AG04450 (cell line): Measurements from ENCODE around the gene CD47. TPM values are rescaled to one million over a fixed set of nuclear protein-coding genes. Genes with fewer than 3 reads are reported as not detected.

Experiments
- CTCF ChIA-PET: fragments of 300-600, 350-600 bp; formaldehyde crosslinking; extraction: SDS; loops from one replicate; lab custom pipeline; 2022; ENCODE audit warnings: antibody characterized with exemption, inconsistent platforms; lab: Charles Lee
- POLR2A ChIA-PET: fragments of 350-600 bp; formaldehyde crosslinking; extraction: SDS; loops from one replicate; lab custom pipeline; 2021; ENCODE audit warnings: antibody characterized with exemption, inconsistent platforms; lab: Yijun Ruan, JAX
- DNase-seq: peaks from one replicate; pipeline ENCODE4 v3.0.0-alpha.2; 2011; ENCODE audit warnings: low read depth, low spot score
- H3K27ac ChIP-seq: one replicate; pipeline ENCODE4 v1.5.1; 2012; ENCODE audit warnings: low read depth, low read length, control low read depth
- H3K27me3 ChIP-seq: one replicate; pipeline ENCODE4 v1.6.0; 2012; ENCODE audit warnings: low read length; ENCODE audit not compliant: control insufficient read depth, insufficient read depth
- H3K4me3 ChIP-seq: 2 replicates; pipeline ENCODE4 v1.5.1; 2011; ENCODE audit warnings: mild to moderate bottlenecking, low read depth, low read length, control low read depth
- H3K9me3 ChIP-seq: 2 replicates; pipeline ENCODE4 v1.5.1; 2012; ENCODE audit warnings: low read length; ENCODE audit not compliant: control insufficient read depth, insufficient read depth
- CTCF ChIP-seq: IDR thresholded peaks from 2 replicates; pipeline ENCODE4 v1.5.1; 2011; ENCODE audit warnings: low read depth, low read length, control low read depth, inconsistent platforms
- polyA plus RNA-seq: library from polyadenylated mRNA; depleted of rRNA; stranded (reverse); fragments of >200 nt; gene quantifications from 2 replicates; pipeline ENCODE4 v1.2.3, GENCODE V29; 2011

CD47 gene
- polyA plus RNA-seq, 1 experiment = 108 TPM

GRCh38 chr3:108051005-108051404 lies 39.8 kb downstream of the CD47 start:
- ChIA-PET CTCF (interaction anchor here (0.8 to 1.8 kb wide), 2 partner anchors 22 to 427 kb away, joined by 3 to 5 read pairs; no protein-coding TSS in a partner anchor), POLR2A (no interaction called here)
- DNase-seq = no peak
- no peaks in the 10 kb centered on the region for H3K9me3 ChIP-seq
- no peaks in the 10 kb centered on the region for H3K27me3 ChIP-seq
- H3K27ac ChIP-seq = no peak overlapping the region
- no peak for TF ChIP-seq CTCF
- no peak overlapping the region for H3K4me3 ChIP-seq

- CTCF ChIA-PET = no interaction called here
Observed at GRCh38 chr3:108047987-108048386, 42.8 kb downstream of the CD47 start.

GRCh38 chr3:108046247-108046646 lies 44.6 kb downstream of the CD47 start:
- Histone ChIP-seq H3K4me3 (no peak overlapping the region), H3K27me3 (no peaks in the 10 kb centered on the region), H3K9me3 (no peaks in the 10 kb centered on the region), H3K27ac (no peak overlapping the region)
- no peak for TF ChIP-seq CTCF
- POLR2A ChIA-PET = no interaction called here
- CTCF ChIA-PET = no interaction called here
- no peak for DNase-seq

More at GRCh38 chr3:108047987-108048386, 42.8 kb downstream of the CD47 start:
- no peaks in the 10 kb centered on the region for H3K9me3 ChIP-seq
- DNase-seq = no peak
- no peak overlapping the region for H3K4me3 ChIP-seq
- TF ChIP-seq CTCF = no peak
- no peaks in the 10 kb centered on the region for H3K27me3 ChIP-seq
- POLR2A ChIA-PET = no interaction called here
- H3K27ac ChIP-seq = no peak overlapping the region

GRCh38 chr3:108044699-108045098 lies 46.1 kb downstream of the CD47 start:
- no peak for TF ChIP-seq CTCF

GRCh38 chr3:108042300-108042699 lies 48.5 kb downstream of the CD47 start:
- POLR2A ChIA-PET = no interaction called here
- CTCF ChIA-PET = interaction anchor here (1.9 kb wide), 1 partner anchor 436 kb away, joined by 5 read pairs; no protein-coding TSS in a partner anchor
- Histone ChIP-seq H3K9me3 (peaks cover 3% of the 10 kb centered on the region; the same call in 1 of the 2 replicates), H3K4me3 (no peak overlapping the region), H3K27ac (no peak overlapping the region), H3K27me3 (no peaks in the 10 kb centered on the region)
- no peak for TF ChIP-seq CTCF
- DNase-seq = no peak

More at GRCh38 chr3:108044699-108045098, 46.1 kb downstream of the CD47 start:
- no peaks in the 10 kb centered on the region for H3K27me3 ChIP-seq
- H3K4me3 ChIP-seq = no peak overlapping the region
- peaks cover 3% of the 10 kb centered on the region; the same call in 1 of the 2 replicates for H3K9me3 ChIP-seq
- no peak overlapping the region for H3K27ac ChIP-seq
- POLR2A ChIA-PET = no interaction called here
- CTCF ChIA-PET = interaction anchor here (0.6 to 1.4 kb wide), 2 partner anchors 10 to 64 kb away, joined by 4 to 6 read pairs; no protein-coding TSS in a partner anchor
- no peak for DNase-seq
